ENCODE data around the gene USF3.

Gene USF3, protein sequence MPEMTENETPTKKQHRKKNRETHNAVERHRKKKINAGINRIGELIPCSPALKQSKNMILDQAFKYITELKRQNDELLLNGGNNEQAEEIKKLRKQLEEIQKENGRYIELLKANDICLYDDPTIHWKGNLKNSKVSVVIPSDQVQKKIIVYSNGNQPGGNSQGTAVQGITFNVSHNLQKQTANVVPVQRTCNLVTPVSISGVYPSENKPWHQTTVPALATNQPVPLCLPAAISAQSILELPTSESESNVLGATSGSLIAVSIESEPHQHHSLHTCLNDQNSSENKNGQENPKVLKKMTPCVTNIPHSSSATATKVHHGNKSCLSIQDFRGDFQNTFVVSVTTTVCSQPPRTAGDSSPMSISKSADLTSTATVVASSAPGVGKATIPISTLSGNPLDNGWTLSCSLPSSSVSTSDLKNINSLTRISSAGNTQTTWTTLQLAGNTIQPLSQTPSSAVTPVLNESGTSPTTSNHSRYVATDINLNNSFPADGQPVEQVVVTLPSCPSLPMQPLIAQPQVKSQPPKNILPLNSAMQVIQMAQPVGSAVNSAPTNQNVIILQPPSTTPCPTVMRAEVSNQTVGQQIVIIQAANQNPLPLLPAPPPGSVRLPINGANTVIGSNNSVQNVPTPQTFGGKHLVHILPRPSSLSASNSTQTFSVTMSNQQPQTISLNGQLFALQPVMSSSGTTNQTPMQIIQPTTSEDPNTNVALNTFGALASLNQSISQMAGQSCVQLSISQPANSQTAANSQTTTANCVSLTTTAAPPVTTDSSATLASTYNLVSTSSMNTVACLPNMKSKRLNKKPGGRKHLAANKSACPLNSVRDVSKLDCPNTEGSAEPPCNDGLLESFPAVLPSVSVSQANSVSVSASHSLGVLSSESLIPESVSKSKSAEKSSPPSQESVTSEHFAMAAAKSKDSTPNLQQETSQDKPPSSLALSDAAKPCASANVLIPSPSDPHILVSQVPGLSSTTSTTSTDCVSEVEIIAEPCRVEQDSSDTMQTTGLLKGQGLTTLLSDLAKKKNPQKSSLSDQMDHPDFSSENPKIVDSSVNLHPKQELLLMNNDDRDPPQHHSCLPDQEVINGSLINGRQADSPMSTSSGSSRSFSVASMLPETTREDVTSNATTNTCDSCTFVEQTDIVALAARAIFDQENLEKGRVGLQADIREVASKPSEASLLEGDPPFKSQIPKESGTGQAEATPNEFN (N-terminal part only)

GRCh38 chr3:113695786-113696645 is at the start of gene USF3:
TSS of gene USF3 (minus strand) at chr3:113696642. CDS start at chr3:113674878, 21,764 bp downstream.
- peak within 1 kb of the TSS; percentile 91 for H3K9ac ChIP-seq (ENCODE audit: low read length)
- peak within 1 kb of the TSS; percentile 96 for H3K4me3 ChIP-seq (ENCODE audit: low read length)

DNA sequence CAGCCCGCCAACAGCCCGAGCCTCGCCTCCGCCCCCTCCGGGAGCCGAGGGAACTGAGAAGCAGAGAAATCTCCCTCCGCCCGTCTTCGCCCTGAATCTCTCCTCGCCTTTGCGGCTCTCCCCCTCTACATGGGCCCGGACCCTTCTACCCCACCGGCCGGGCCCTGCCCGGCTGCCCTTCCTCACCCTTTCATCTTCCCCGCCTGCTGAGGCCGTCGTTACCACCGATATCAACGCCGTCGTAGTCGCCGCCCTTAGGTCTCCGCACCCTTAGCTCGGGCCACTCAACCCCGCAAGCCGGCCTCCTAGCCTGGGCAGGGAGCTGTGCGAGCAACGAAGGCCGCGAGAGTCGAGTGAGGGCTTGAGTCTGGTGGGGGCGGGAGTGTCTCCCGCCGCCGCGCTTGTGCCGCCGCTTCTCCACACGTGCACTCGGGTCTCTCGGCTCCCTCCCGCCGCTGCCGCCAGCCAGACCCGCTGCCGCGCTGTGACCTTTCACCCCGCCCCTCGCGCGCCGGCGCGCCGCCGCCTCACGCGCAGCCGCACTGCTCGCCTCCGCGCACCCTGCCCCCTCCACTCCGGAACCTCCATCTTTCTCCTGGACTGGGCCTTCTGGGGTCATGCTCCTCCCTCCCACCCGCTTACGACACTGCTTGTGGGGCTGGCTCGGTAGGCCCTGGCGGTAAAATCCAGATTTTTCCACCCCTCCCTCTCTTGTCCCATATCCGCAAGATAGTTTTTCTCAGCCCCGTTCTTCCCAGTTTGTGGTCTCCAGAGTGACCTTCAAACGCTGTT is 49.5 kb upstream of the USF3 start, which contains the start of gene NAA50:
NAA50 (minus strand) TSS at position 494 of the 792 bp plus-strand sequence; CDS start at position 194, 300 bp downstream.
- Histone ChIP-seq H3K4me3 (ENCODE audit: low read length) (peak within 1 kb of the TSS; percentile 90), H3K9me3 (ENCODE audit: control insufficient read depth, low read length) (no peaks in the 10 kb centered on the region), H3K27me3 (ENCODE audit: control insufficient read depth, insufficient read depth, low read length) (no peaks in the 10 kb centered on the region), H3K4me1 (ENCODE audit: control insufficient read depth, insufficient read depth, low read length) (peaks cover 16% of the 10 kb centered on the region), H3K9ac (ENCODE audit: low read length) (peak within 1 kb of the TSS; percentile 99), H3K36me3 (ENCODE audit: control insufficient read depth, insufficient read depth, low read length) (no peaks in the 10 kb centered on the region)

More at GRCh38 chr3:113695786-113696645, at the start of gene USF3:
- Histone ChIP-seq H3K9me3 (ENCODE audit: control insufficient read depth, low read length) (no peaks in the 10 kb centered on the region), H3K4me1 (ENCODE audit: control insufficient read depth, insufficient read depth, low read length) (peaks cover 16% of the 10 kb centered on the region), H3K27me3 (ENCODE audit: control insufficient read depth, insufficient read depth, low read length) (no peaks in the 10 kb centered on the region), H3K36me3 (ENCODE audit: control insufficient read depth, insufficient read depth, low read length) (no peaks in the 10 kb centered on the region)

DNA sequence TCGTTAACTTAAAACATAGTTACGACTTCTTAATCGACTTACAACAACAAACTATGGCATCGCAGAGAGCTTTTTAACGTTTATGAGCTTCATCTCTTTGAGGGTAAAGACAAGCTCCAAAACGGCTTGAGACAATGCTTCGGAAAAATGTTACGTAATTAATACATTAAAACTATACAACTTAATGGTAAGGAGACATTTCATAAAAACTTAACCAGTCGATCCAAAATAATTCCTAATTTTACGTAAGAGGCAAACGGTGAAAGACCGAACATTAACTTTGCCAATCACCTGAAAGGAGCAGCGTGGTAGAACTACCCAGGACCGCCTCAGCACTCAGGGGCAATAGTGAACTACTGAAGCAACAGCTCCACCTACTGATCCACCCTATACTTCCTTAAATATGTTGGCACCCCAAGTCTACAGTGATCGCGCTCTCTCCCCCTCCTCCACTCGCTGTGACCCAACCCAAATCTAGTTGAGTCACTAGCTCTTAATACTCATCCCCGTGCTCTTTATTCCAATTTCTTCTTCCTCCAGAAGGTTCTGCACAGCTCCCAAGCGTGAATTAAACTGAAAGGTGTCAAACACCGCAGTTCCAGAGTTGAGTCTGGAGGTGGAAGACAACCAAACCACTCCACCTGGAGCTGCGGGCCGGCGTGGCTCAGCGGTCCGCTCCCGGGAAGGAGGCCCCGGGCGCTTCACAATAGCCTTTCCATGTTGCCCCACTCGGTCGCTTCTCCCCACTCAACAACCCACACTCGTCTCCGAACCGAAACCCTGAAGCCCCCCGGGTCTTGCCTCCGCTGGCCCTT is 48.7 kb upstream of the USF3 start:
- no peaks in the 10 kb centered on the region for H3K9me3 ChIP-seq (ENCODE audit: control insufficient read depth, low read length)
- H3K36me3 ChIP-seq (ENCODE audit: control insufficient read depth, insufficient read depth, low read length): no peaks in the 10 kb centered on the region
- H3K4me1 ChIP-seq (ENCODE audit: control insufficient read depth, insufficient read depth, low read length): peaks cover 16% of the 10 kb centered on the region
- H3K9ac ChIP-seq (ENCODE audit: low read length): peak overlapping the region; percentile 99
- peak overlapping the region; percentile 56 for H3K4me3 ChIP-seq (ENCODE audit: low read length)
- no peaks in the 10 kb centered on the region for H3K27me3 ChIP-seq (ENCODE audit: control insufficient read depth, insufficient read depth, low read length)

- Histone ChIP-seq H3K9ac (ENCODE audit: low read length) (no peak overlapping the region), H3K4me3 (ENCODE audit: low read length) (no peak overlapping the region), H3K36me3 (ENCODE audit: control insufficient read depth, insufficient read depth, low read length) (no peaks in the 10 kb centered on the region), H3K9me3 (ENCODE audit: control insufficient read depth, low read length) (no peaks in the 10 kb centered on the region), H3K4me1 (ENCODE audit: control insufficient read depth, insufficient read depth, low read length) (peaks cover 16% of the 10 kb centered on the region), H3K27me3 (ENCODE audit: control insufficient read depth, insufficient read depth, low read length) (no peaks in the 10 kb centered on the region)
Measured at GRCh38 chr3:113743006-113743630, 46.7 kb upstream of the USF3 start.

- no peaks in the 10 kb centered on the region for H3K27me3 ChIP-seq (ENCODE audit: control insufficient read depth, insufficient read depth, low read length)
- H3K36me3 ChIP-seq (ENCODE audit: control insufficient read depth, insufficient read depth, low read length): no peaks in the 10 kb centered on the region
- H3K9ac ChIP-seq (ENCODE audit: low read length): no peak overlapping the region
- H3K9me3 ChIP-seq (ENCODE audit: control insufficient read depth, low read length): no peaks in the 10 kb centered on the region
- no peak overlapping the region for H3K4me3 ChIP-seq (ENCODE audit: low read length)
- peaks cover 13% of the 10 kb centered on the region for H3K4me1 ChIP-seq (ENCODE audit: control insufficient read depth, insufficient read depth, low read length)
Measured at GRCh38 chr3:113741620-113742019, 45.2 kb upstream of the USF3 start.

DNA sequence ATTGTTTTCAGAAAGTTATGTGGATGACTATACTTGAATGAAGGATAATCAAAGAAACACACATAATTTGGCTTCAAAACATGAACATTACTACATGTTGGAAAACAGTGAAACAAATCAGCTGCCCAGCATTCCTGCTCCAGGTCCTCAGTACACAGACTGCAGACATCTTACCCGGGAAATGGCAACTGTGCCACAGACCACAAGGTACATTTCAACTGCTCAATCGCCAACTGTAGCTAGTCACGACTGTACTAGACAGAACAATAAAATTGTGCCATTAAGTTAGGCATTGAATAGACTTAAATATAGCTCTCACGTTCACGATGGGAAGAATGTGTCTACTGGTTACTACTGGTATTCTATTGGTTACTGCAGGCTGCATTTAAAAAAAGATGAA is 44.6 kb upstream of the USF3 start:
- Histone ChIP-seq H3K4me1 (ENCODE audit: control insufficient read depth, insufficient read depth, low read length) (peaks cover 16% of the 10 kb centered on the region), H3K9ac (ENCODE audit: low read length) (no peak overlapping the region), H3K9me3 (ENCODE audit: control insufficient read depth, low read length) (no peaks in the 10 kb centered on the region), H3K27me3 (ENCODE audit: control insufficient read depth, insufficient read depth, low read length) (no peaks in the 10 kb centered on the region), H3K4me3 (ENCODE audit: low read length) (no peak overlapping the region), H3K36me3 (ENCODE audit: control insufficient read depth, insufficient read depth, low read length) (no peaks in the 10 kb centered on the region)

- H3K36me3 ChIP-seq (ENCODE audit: control insufficient read depth, insufficient read depth, low read length): no peaks in the 10 kb centered on the region
- H3K4me3 ChIP-seq (ENCODE audit: low read length): no peak overlapping the region
- H3K27me3 ChIP-seq (ENCODE audit: control insufficient read depth, insufficient read depth, low read length): no peaks in the 10 kb centered on the region
- no peaks in the 10 kb centered on the region for H3K9me3 ChIP-seq (ENCODE audit: control insufficient read depth, low read length)
- H3K4me1 ChIP-seq (ENCODE audit: control insufficient read depth, insufficient read depth, low read length): peaks cover 5% of the 10 kb centered on the region
- peak overlapping the region; percentile 9 for H3K9ac ChIP-seq (ENCODE audit: low read length)
Measured at GRCh38 chr3:113736548-113737089, 40.2 kb upstream of the USF3 start.

DNA sequence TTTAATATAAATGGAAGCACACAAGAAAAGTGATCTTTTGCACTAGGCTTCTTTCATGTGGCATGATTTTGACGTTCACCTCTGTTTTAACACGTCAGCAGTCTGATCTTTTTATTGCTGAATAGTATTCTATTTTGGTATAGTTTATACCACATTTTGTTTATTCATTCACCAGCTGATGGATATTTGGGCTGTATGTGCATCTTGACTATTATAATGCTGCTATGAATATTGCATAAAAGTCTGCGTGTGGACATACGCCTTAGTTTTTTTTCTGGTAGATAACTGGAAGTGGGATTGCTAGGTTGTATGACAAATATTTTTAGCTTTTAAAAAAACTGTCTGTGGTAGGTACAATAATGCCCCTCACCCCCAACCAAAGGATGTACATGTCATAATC is 35.3 kb upstream of the USF3 start:
- no peak overlapping the region for H3K4me3 ChIP-seq (ENCODE audit: low read length)
- H3K9ac ChIP-seq (ENCODE audit: low read length): no peak overlapping the region
- H3K4me1 ChIP-seq (ENCODE audit: control insufficient read depth, insufficient read depth, low read length): peaks cover 3% of the 10 kb centered on the region
- no peaks in the 10 kb centered on the region for H3K27me3 ChIP-seq (ENCODE audit: control insufficient read depth, insufficient read depth, low read length)
- H3K9me3 ChIP-seq (ENCODE audit: control insufficient read depth, low read length): no peaks in the 10 kb centered on the region
- no peaks in the 10 kb centered on the region for H3K36me3 ChIP-seq (ENCODE audit: control insufficient read depth, insufficient read depth, low read length)

GRCh38 chr3:113730550-113730949 is 34.1 kb upstream of the USF3 start:
- Histone ChIP-seq H3K36me3 (ENCODE audit: control insufficient read depth, insufficient read depth, low read length) (no peaks in the 10 kb centered on the region), H3K4me1 (ENCODE audit: control insufficient read depth, insufficient read depth, low read length) (no peaks in the 10 kb centered on the region), H3K9me3 (ENCODE audit: control insufficient read depth, low read length) (no peaks in the 10 kb centered on the region), H3K27me3 (ENCODE audit: control insufficient read depth, insufficient read depth, low read length) (no peaks in the 10 kb centered on the region), H3K9ac (ENCODE audit: low read length) (no peak overlapping the region), H3K4me3 (ENCODE audit: low read length) (no peak overlapping the region)

Measured in mucosa of stomach (tissue), 1 donor.